SK-N-SH treated with all-trans-retinoic acid at 6 μM for 48 hours (cell line): ENCODE measurements around the gene BMPR1B.
"Not testable (repeated sequence)": the region's sequence is repeated elsewhere in the genome, so short reads cannot be mapped to it uniquely, and the experiment has no call there.

Experiments
- ATAC-seq: fragments of 200-7000 bp; cut with Tn5 transposase; 3 replicates; pipeline ENCODE4 v1.9.1; 2020; ENCODE audit warnings: mild to moderate bottlenecking, moderate library complexity
- ARNTL ChIP-seq: fragments of 450-650 bp; formaldehyde crosslinking; IDR thresholded peaks from 2 replicates; pipeline ENCODE4 v1.5.0; 2020; ENCODE audit warnings: low read depth, mild to moderate bottlenecking, moderate library complexity, borderline replicate concordance
- BACH2 ChIP-seq: fragments of 250-450 bp; sonication (Bioruptor Pico); IDR thresholded peaks from 2 replicates; pipeline ENCODE4 v1.9.0; 2021; ENCODE audit warnings: mild to moderate bottlenecking, borderline replicate concordance
- CSDC2 ChIP-seq: fragments of 250-450 bp; sonication (Bioruptor Pico); IDR thresholded peaks from 2 replicates; pipeline ENCODE4 v1.5.0; 2020; ENCODE audit warnings: mild to moderate bottlenecking, moderate library complexity
- ESRRG ChIP-seq: fragments of 250-450 bp; sonication (Bioruptor Pico); IDR thresholded peaks from 2 replicates; pipeline ENCODE4 v1.6.1; 2021; ENCODE audit warnings: mild to moderate bottlenecking
- ISL1 ChIP-seq: fragments of 250-450 bp; sonication (Bioruptor Pico); IDR thresholded peaks from 2 replicates; pipeline ENCODE4 v2.1.2; 2022; ENCODE audit warnings: mild to moderate bottlenecking, moderate library complexity
- OSR1 ChIP-seq: fragments of 250-450 bp; sonication (Bioruptor Pico); IDR thresholded peaks from 2 replicates; pipeline ENCODE4 v1.8.0; 2022; ENCODE audit warnings: moderate library complexity, mild to moderate bottlenecking, inconsistent platforms
- PATZ1 ChIP-seq: fragments of 250-450 bp; sonication (Bioruptor Pico); IDR thresholded peaks from 2 replicates; pipeline ENCODE4 v1.8.0; 2020; ENCODE audit warnings: mild to moderate bottlenecking, moderate library complexity, borderline replicate concordance
- PPARA ChIP-seq: fragments of 250-450 bp; sonication (Bioruptor Pico); IDR thresholded peaks from 2 replicates; pipeline ENCODE4 v1.5.0; 2020; ENCODE audit warnings: mild to moderate bottlenecking, borderline replicate concordance
- RARB ChIP-seq: fragments of 250-450 bp; sonication (Bioruptor Pico); IDR thresholded peaks from 2 replicates; pipeline ENCODE4 v1.8.0; 2021; ENCODE audit warnings: mild to moderate bottlenecking, moderate library complexity
- TCF4 ChIP-seq: fragments of 250-450 bp; sonication (Bioruptor Pico); IDR thresholded peaks from 2 replicates; pipeline ENCODE4 v1.8.0; 2021; ENCODE audit warnings: mild to moderate bottlenecking, moderate library complexity, borderline replicate concordance
- TOX ChIP-seq: fragments of 250-450 bp; sonication (Bioruptor Pico); IDR thresholded peaks from 2 replicates; pipeline ENCODE4 v1.8.0; 2021; ENCODE audit warnings: mild to moderate bottlenecking, moderate library complexity, borderline replicate concordance
- ZC3H10 ChIP-seq: fragments of 250-450 bp; sonication (Bioruptor Pico); IDR thresholded peaks from 2 replicates; pipeline ENCODE4 v1.5.1; 2021; ENCODE audit warnings: mild to moderate bottlenecking, moderate library complexity
- ZFP3 ChIP-seq: fragments of 250-450 bp; sonication (Bioruptor Pico); IDR thresholded peaks from 2 replicates; pipeline ENCODE4 v1.5.0; 2020; ENCODE audit warnings: mild to moderate bottlenecking, moderate library complexity
- ZNF565 ChIP-seq: fragments of 450-650 bp; formaldehyde crosslinking; conservative IDR thresholded peaks from 2 replicates; pipeline ENCODE4 v1.5.0; 2020; ENCODE audit warnings: low read depth, mild to moderate bottlenecking, moderate library complexity
- ZNF70 ChIP-seq: fragments of 450-650 bp; formaldehyde crosslinking; IDR thresholded peaks from 2 replicates; pipeline ENCODE4 v1.5.0; 2020; ENCODE audit warnings: mild to moderate bottlenecking, moderate library complexity
- ZNF8 ChIP-seq: fragments of 450-650 bp; formaldehyde crosslinking; IDR thresholded peaks from 2 replicates; pipeline ENCODE4 v1.5.0; 2020; ENCODE audit warnings: mild to moderate bottlenecking, moderate library complexity
- TF ChIP-seq, protein P1 (sequence below): fragments of 250-450 bp; sonication (Bioruptor Pico); IDR thresholded peaks from 2 replicates; pipeline ENCODE4 v1.5.0; 2020; ENCODE audit warnings: mild to moderate bottlenecking, moderate library complexity
- TF ChIP-seq, protein P2 (sequence below): fragments of 250-450 bp; sonication (Bioruptor Pico); IDR thresholded peaks from 2 replicates; pipeline ENCODE4 v1.8.0; 2021; ENCODE audit warnings: low read depth, mild to moderate bottlenecking, moderate library complexity, borderline replicate concordance
- TF ChIP-seq, protein P3 (sequence below): fragments of 250-450 bp; sonication (Bioruptor Pico); IDR thresholded peaks from 2 replicates; pipeline ENCODE4 v1.5.1; 2021; ENCODE audit warnings: mild to moderate bottlenecking, moderate library complexity
- TF ChIP-seq, protein P4 (sequence below): fragments of 250-450 bp; sonication (Bioruptor Pico); IDR thresholded peaks from 2 replicates; pipeline ENCODE4 v1.5.1; 2020; ENCODE audit warnings: low read depth, mild to moderate bottlenecking, moderate library complexity

The BMPR1B gene

GRCh38 chr4:94833394-94833793, 75.6 kb downstream of the BMPR1B start:
- TF ChIP-seq CSDC2 (CRISPR knock-in tag) (no peak), ZNF70 (CRISPR knock-in tag) (no peak), ARNTL (CRISPR knock-in tag) (no peak), OSR1 (no peak), BACH2 (no peak), RARB (CRISPR knock-in tag) (no peak)
- TF ChIP-seq, protein P1, sequence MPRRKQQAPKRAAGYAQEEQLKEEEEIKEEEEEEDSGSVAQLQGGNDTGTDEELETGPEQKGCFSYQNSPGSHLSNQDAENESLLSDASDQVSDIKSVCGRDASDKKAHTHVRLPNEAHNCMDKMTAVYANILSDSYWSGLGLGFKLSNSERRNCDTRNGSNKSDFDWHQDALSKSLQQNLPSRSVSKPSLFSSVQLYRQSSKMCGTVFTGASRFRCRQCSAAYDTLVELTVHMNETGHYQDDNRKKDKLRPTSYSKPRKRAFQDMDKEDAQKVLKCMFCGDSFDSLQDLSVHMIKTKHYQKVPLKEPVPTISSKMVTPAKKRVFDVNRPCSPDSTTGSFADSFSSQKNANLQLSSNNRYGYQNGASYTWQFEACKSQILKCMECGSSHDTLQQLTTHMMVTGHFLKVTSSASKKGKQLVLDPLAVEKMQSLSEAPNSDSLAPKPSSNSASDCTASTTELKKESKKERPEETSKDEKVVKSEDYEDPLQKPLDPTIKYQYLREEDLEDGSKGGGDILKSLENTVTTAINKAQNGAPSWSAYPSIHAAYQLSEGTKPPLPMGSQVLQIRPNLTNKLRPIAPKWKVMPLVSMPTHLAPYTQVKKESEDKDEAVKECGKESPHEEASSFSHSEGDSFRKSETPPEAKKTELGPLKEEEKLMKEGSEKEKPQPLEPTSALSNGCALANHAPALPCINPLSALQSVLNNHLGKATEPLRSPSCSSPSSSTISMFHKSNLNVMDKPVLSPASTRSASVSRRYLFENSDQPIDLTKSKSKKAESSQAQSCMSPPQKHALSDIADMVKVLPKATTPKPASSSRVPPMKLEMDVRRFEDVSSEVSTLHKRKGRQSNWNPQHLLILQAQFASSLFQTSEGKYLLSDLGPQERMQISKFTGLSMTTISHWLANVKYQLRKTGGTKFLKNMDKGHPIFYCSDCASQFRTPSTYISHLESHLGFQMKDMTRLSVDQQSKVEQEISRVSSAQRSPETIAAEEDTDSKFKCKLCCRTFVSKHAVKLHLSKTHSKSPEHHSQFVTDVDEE = no peak
- TF ChIP-seq, protein P2, sequence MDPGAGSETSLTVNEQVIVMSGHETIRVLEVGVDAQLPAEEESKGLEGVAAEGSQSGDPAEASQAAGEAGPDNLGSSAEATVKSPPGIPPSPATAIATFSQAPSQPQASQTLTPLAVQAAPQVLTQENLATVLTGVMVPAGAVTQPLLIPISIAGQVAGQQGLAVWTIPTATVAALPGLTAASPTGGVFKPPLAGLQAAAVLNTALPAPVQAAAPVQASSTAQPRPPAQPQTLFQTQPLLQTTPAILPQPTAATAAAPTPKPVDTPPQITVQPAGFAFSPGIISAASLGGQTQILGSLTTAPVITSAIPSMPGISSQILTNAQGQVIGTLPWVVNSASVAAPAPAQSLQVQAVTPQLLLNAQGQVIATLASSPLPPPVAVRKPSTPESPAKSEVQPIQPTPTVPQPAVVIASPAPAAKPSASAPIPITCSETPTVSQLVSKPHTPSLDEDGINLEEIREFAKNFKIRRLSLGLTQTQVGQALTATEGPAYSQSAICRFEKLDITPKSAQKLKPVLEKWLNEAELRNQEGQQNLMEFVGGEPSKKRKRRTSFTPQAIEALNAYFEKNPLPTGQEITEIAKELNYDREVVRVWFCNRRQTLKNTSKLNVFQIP (CRISPR knock-in tag) = no peak
- ATAC-seq = no peak

- ATAC-seq = no peak
- TF ChIP-seq PATZ1 (no peak), ISL1 (CRISPR knock-in tag) (no peak)
- TF ChIP-seq, all 23 proteins: peak for 0
Measured at GRCh38 chr4:94834501-94834900, 76.7 kb downstream of the BMPR1B start.

- ATAC-seq = not testable (repeated sequence)
Measured at GRCh38 chr4:94841166-94841863, 83.6 kb downstream of the BMPR1B start.

DNA sequence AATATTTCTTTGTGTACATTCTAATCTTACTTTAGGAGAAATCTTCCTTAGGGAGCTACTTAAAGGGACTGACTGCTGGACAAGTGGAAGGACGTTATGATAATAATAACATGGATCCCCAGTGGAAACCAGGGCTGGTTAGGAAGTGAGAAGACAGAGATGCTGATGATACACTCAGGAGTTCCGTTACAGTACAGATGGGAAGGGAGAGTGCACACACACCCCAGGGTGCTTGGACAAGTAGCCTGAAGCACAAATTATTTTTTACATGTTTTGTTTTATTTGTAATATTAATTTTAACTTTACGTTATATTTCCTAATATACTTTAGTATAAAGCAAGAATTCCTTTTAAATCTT, 84.1 kb downstream of the BMPR1B start:
- no peak for ATAC-seq
- TF ChIP-seq TOX (CRISPR knock-in tag) (no peak), PPARA (CRISPR knock-in tag) (no peak), ZC3H10 (CRISPR knock-in tag) (no peak), ESRRG (CRISPR knock-in tag) (no peak), OSR1 (no peak), CSDC2 (CRISPR knock-in tag) (no peak), TCF4 (no peak), BACH2 (no peak), ZNF565 (CRISPR knock-in tag) (no peak), ZNF8 (CRISPR knock-in tag) (no peak), ZFP3 (CRISPR knock-in tag) (no peak)
- TF ChIP-seq, protein P1 = no peak
- TF ChIP-seq, protein P2 (CRISPR knock-in tag) = no peak
- TF ChIP-seq, protein P3, sequence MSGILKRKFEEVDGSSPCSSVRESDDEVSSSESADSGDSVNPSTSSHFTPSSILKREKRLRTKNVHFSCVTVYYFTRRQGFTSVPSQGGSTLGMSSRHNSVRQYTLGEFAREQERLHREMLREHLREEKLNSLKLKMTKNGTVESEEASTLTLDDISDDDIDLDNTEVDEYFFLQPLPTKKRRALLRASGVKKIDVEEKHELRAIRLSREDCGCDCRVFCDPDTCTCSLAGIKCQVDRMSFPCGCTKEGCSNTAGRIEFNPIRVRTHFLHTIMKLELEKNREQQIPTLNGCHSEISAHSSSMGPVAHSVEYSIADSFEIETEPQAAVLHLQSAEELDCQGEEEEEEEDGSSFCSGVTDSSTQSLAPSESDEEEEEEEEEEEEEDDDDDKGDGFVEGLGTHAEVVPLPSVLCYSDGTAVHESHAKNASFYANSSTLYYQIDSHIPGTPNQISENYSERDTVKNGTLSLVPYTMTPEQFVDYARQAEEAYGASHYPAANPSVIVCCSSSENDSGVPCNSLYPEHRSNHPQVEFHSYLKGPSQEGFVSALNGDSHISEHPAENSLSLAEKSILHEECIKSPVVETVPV (CRISPR knock-in tag) = no peak
- TF ChIP-seq, protein P4, sequence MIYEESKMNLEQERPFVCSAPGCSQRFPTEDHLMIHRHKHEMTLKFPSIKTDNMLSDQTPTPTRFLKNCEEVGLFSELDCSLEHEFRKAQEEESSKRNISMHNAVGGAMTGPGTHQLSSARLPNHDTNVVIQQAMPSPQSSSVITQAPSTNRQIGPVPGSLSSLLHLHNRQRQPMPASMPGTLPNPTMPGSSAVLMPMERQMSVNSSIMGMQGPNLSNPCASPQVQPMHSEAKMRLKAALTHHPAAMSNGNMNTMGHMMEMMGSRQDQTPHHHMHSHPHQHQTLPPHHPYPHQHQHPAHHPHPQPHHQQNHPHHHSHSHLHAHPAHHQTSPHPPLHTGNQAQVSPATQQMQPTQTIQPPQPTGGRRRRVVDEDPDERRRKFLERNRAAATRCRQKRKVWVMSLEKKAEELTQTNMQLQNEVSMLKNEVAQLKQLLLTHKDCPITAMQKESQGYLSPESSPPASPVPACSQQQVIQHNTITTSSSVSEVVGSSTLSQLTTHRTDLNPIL (CRISPR knock-in tag) = no peak
